Transverse colon (tissue), 4 donors: ENCODE measurements around the gene HMGXB3. TPM values are rescaled to one million over a fixed set of nuclear protein-coding genes. Genes with fewer than 3 reads are reported as not detected.

Source experiments
- DNase-seq: peaks from one replicate; pipeline ENCODE4 v3.0.0-alpha.2; 2019
- H3K27ac ChIP-seq, 4 donors: fragments of 200-600 bp; sonication (generic); 2 replicates each; pipeline ENCODE4 v1.5.1; 2016 to 2018; ENCODE audit warnings: inconsistent platforms in 4 of 4
- H3K27me3 ChIP-seq: fragments of 200-600 bp; sonication (generic); 2 replicates; pipeline ENCODE4 v1.5.1; 2017; ENCODE audit warnings: inconsistent platforms
- H3K36me3 ChIP-seq, 4 donors: fragments of 200-600 bp; sonication (generic); 2 replicates each; pipeline ENCODE4 v1.5.1; 2017 to 2019; ENCODE audit warnings: inconsistent platforms in 4 of 4
- H3K4me1 ChIP-seq, 4 donors: fragments of 200-600 bp; sonication (generic); 2 replicates each; pipeline ENCODE4 v1.5.1; 2017 to 2020; ENCODE audit warnings: inconsistent platforms in 4 of 4
- H3K4me3 ChIP-seq, 4 donors: fragments of 200-600 bp; sonication (generic); 1 replicate in 1 of 4; 2 replicates in 3 of 4; pipeline versions ENCODE4 v1.5.1 to v1.6.1; 2017 to 2019; ENCODE audit warnings: inconsistent platforms in 4 of 4
- H3K9me3 ChIP-seq, 2 donors: fragments of 200-600 bp; sonication (generic); 2 replicates each; pipeline ENCODE4 v1.5.1; 2017 to 2019; ENCODE audit warnings: inconsistent platforms in 2 of 2
- CTCF ChIP-seq, 5 experiments: fragments of 200-600 bp in 3 of 5; fragments of 450-650 bp in 2 of 5; sonication (generic) in 3 of 5; IDR thresholded peaks; 1 replicate in 2 of 5; 2 replicates in 3 of 5; pipeline ENCODE4 v1.5.1; 2016 to 2017; ENCODE audit warnings: antibody characterized with exemption in 5 of 5, inconsistent platforms in 3 of 5, mild to moderate bottlenecking in 2 of 5, moderate library complexity in 1 of 5
- EP300 ChIP-seq: sonication (generic); formaldehyde crosslinking; IDR thresholded peaks from one replicate; pipeline ENCODE4 v1.6.1; 2017; ENCODE audit warnings: antibody characterized with exemption, low read depth
- POLR2A ChIP-seq: fragments of 450-650 bp; IDR thresholded peaks from one replicate; pipeline ENCODE4 v1.6.1; 2016; ENCODE audit warnings: antibody characterized with exemption, mild to moderate bottlenecking, moderate library complexity
- POLR2AphosphoS5 ChIP-seq, 3 donors: sonication (generic); formaldehyde crosslinking; IDR thresholded peaks; one replicate each; pipeline ENCODE4 v1.6.1; 2016; ENCODE audit warnings: antibody characterized with exemption in 3 of 3
- WGBS, 2 donors: methylation state at CpG; one replicate each; pipeline ENCODE4 v1.1.5; 2018; ENCODE audit warnings: low coverage in 1 of 2; 5-methylcytosine and 5-hydroxymethylcytosine counted together
- in situ Hi-C, 4 donors: fragments of 200-750 bp; cut with MboI; loops; one replicate each; pipeline versions ENCODE4 v1.15.0 to v1.15.1; 2017; ENCODE audit warnings: low sequenced_read_pairs in 3 of 4, low pct_ligation_motif_present in 1 of 4, low pct_unique_long_range_greater_than_20kb in 1 of 4
- intact Hi-C: fragments of 100-400 bp; cut with DNase I; formaldehyde crosslinking; loops from one replicate; pipeline ENCODE4 v1.15.1; 2023; ENCODE audit warnings: low total_unique reads
- total RNA-seq, 4 donors: library from RNA; depleted of rRNA; stranded (reverse); fragments of >200 nt; gene quantifications; one replicate each; pipeline ENCODE4 v1.1.0, GENCODE V29; 2016

Gene HMGXB3
- total RNA-seq, 4 donors from 2014 or later: 29.9 to 93.5 (median 38.1) TPM

GRCh38 chr5:150060471-150060870, 59.9 kb downstream of the HMGXB3 start:
- WGBS, 2 donors: 80% methylated on average over 7 of the region's 7 CpGs; no CpG with 5 or more reads in 1 of the 2 donors
- no peaks in the 10 kb centered on the region for H3K36me3 ChIP-seq
- H3K4me3 ChIP-seq: no peak overlapping the region
- TF ChIP-seq EP300: no peak
- H3K27me3 ChIP-seq: no peaks in the 10 kb centered on the region
- no peak overlapping the region for H3K27ac ChIP-seq
- H3K9me3 ChIP-seq: no peaks in the 10 kb centered on the region
- intact Hi-C loops (no loop called here), in situ Hi-C loops (no loop called here)
- DNase-seq: no peak
- no peaks in the 10 kb centered on the region for H3K4me1 ChIP-seq

GRCh38 chr5:150061538-150061995, 61.0 kb downstream of the HMGXB3 start:
- Histone ChIP-seq H3K4me1 (no peaks in the 10 kb centered on the region), H3K27ac (no peak overlapping the region), H3K36me3 (no peaks in the 10 kb centered on the region), H3K27me3 (no peaks in the 10 kb centered on the region), H3K4me3 (no peak overlapping the region), H3K9me3 (no peaks in the 10 kb centered on the region)
- TF ChIP-seq EP300 (no peak), POLR2AphosphoS5 (IDR thresholded peaks at IDR 0.05) (no peak), POLR2A (no peak), CTCF (IDR thresholded peaks at IDR 0.05) (no peak)
- DNase-seq: no peak
- 87% methylated on average over 11 of the region's 12 CpGs; no CpG with 5 or more reads in 1 of the 2 donors for WGBS, 2 donors
- intact Hi-C loops (no loop called here), in situ Hi-C loops (no loop called here)

DNA sequence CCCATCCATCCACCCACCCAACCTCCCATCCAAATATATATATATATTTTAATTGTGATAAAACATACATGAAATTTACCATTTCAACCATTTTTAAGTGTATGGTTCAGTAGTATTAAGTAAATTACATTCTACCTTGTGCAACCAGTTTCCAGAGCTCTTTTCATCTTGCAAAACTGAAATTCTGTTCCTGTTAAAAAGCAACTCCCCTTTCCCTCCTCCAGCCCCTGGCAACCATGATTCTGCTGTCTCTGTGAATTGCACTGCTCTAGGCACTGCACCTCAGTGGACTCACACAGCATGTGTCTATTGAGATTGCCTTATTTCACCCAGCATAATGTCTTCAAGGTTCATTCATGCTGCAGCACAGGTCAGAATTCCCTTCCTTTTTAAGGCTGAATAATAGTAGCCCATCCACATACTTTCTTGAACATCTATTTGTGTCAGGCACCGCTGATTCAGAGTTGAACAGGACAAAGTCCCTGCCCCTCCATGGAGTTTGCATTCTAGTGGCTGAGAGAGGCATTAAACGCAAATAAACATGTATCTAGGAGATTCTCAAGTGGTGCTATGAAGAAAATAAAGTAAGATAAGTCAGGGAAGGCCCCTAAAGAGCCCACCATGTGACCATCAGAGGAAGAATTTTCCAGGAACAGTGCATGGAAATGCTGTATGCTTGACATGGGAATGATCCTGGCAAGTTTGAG, 61.8 kb downstream of the HMGXB3 start:
- no peak for DNase-seq
- TF ChIP-seq CTCF (IDR thresholded peaks at IDR 0.05): no peak
- TF ChIP-seq EP300: no peak
- TF ChIP-seq POLR2AphosphoS5 (IDR thresholded peaks at IDR 0.05): no peak
- no peak for TF ChIP-seq POLR2A
- Histone ChIP-seq H3K36me3 (no peaks in the 10 kb centered on the region), H3K27ac (no peak overlapping the region), H3K27me3 (no peaks in the 10 kb centered on the region), H3K4me1 (no peaks in the 10 kb centered on the region), H3K9me3 (no peaks in the 10 kb centered on the region), H3K4me3 (no peak overlapping the region)
- intact Hi-C loops: no loop called here
- whole genome bisulfite sequencing, 2 donors: 57 to 62% methylated on average over 1 to 2 of the region's 2 CpGs
- in situ Hi-C loops: no loop called here

- no peak overlapping the region for H3K27ac ChIP-seq
- intact Hi-C loops (no loop called here), in situ Hi-C loops (no loop called here)
- no peaks in the 10 kb centered on the region for H3K9me3 ChIP-seq
- no peak for DNase-seq
- no peaks in the 10 kb centered on the region for H3K27me3 ChIP-seq
- WGBS, 2 donors: 70% methylated on average over 5 of the region's 5 CpGs; no CpG with 5 or more reads in 1 of the 2 donors
- TF ChIP-seq CTCF (IDR thresholded peaks at IDR 0.05) (no peak), POLR2AphosphoS5 (IDR thresholded peaks at IDR 0.05) (no peak), EP300 (no peak), POLR2A (no peak)
- H3K36me3 ChIP-seq: no peaks in the 10 kb centered on the region
- peaks cover 0 to 3% (median 0%) of the 10 kb centered on the region in 4 donors for H3K4me1 ChIP-seq
- no peak overlapping the region for H3K4me3 ChIP-seq
These were observed 63.1 kb downstream of the HMGXB3 start for GRCh38 chr5:150063638-150064037.
